Aorta (tissue), 5 donors: ENCODE data around the gene PAX4. TPM values are rescaled to one million over a fixed set of nuclear protein-coding genes. Genes with fewer than 3 reads are reported as not detected.

Experiments
- ATAC-seq: fragments of 200-7000 bp; cut with Tn5 transposase; one replicate; pipeline ENCODE4 v1.9.1; 2022; ENCODE audit warnings: moderate library complexity; ENCODE audit not compliant: low FRiP score
- DNase-seq, 2 donors: peaks; one replicate each; pipeline ENCODE4 v3.0.0-alpha.2; 2020
- H3K27ac ChIP-seq, 2 donors: one replicate each; pipeline ENCODE4 v1.5.1; 2013; ENCODE audit warnings: low read length in 2 of 2, mild to moderate bottlenecking in 2 of 2, moderate library complexity in 2 of 2, control low read depth in 1 of 2, inconsistent platforms in 1 of 2, low read depth in 1 of 2
- H3K27me3 ChIP-seq, 2 donors: one replicate each; pipeline ENCODE4 v1.6.1; 2013; ENCODE audit warnings: control low read depth in 1 of 2, low read length in 1 of 2, mild to moderate bottlenecking in 1 of 2, moderate library complexity in 1 of 2; ENCODE audit not compliant: insufficient read depth in 2 of 2, control insufficient read depth in 1 of 2
- H3K36me3 ChIP-seq, 2 donors: one replicate each; pipeline ENCODE4 v1.6.1; 2013; ENCODE audit warnings: control low read depth in 1 of 2, low read length in 1 of 2, mild to moderate bottlenecking in 1 of 2; ENCODE audit not compliant: insufficient read depth in 2 of 2, control insufficient read depth in 1 of 2
- H3K4me1 ChIP-seq, 2 donors: one replicate each; pipeline ENCODE4 v1.6.1; 2013; ENCODE audit warnings: low read length in 2 of 2, control low read depth in 1 of 2, mild to moderate bottlenecking in 1 of 2, moderate library complexity in 1 of 2; ENCODE audit not compliant: insufficient read depth in 2 of 2, control insufficient read depth in 1 of 2
- H3K4me3 ChIP-seq, 2 donors: one replicate each; pipeline ENCODE4 v1.5.1; 2013; ENCODE audit warnings: low read length in 2 of 2, control low read depth in 1 of 2, mild to moderate bottlenecking in 1 of 2
- H3K9me3 ChIP-seq: one replicate; pipeline ENCODE4 v1.6.1; 2013; ENCODE audit warnings: mild to moderate bottlenecking, low read length; ENCODE audit not compliant: control insufficient read depth
- WGBS, 2 donors: extraction: QIAGEN DNeasy Blood & Tissue Kit; methylation state at CpG; one replicate each; pipeline ENCODE4 v1.1.7; 2013; 5-methylcytosine and 5-hydroxymethylcytosine counted together
- intact Hi-C, 2 donors: fragments of 100-400 bp; cut with DNase I; formaldehyde crosslinking; loops; one replicate each; pipeline versions ENCODE4 v1.14.2 to v1.15.0; 2022
- polyA plus RNA-seq, 2 donors: library from polyadenylated mRNA; stranded (reverse); fragments of 200-250 nt; gene quantifications; one replicate each; pipeline ENCODE4 v1.2.3, GENCODE V29; 2013
- total RNA-seq, 2 donors: library from RNA; stranded (reverse); fragmentation: NEBNext Ultra II Directional; extraction: Animal tissue kit (Norgen Biotek cat#: 25700); gene quantifications; one replicate each; pipeline ENCODE4 v1.2.1, GENCODE V29; 2021
- donor health status: healthy with polysubstance abuse.
- donor health status: Bipolar disorder and iron deficiency.
- donor health status: DM: no; HTN: no; CAD: no.
- donor health status: DM: no; HTN: no; CAD: no.
- donor health status: DM: yes; HTN: yes; CAD: no.

Gene PAX4
- total and polyA plus RNA-seq, 4 donors = not detected

- Histone ChIP-seq H3K27ac (peak within 1 kb of the TSS in 1 of 2 donors; percentile 87), H3K4me1 (peaks cover 1 to 4% of the 10 kb centered on the region in 2 donors), H3K36me3 (peaks cover 0 to 5% of the 10 kb centered on the region in 2 donors), H3K27me3 (no peaks in the 10 kb centered on the region), H3K9me3 (no peaks in the 10 kb centered on the region), H3K4me3 (peak within 1 kb of the TSS; percentile 51 to 66)
- ATAC-seq = peak; percentile 93
- 3% methylated on average over 73 to 78 of the region's 78 CpGs for WGBS, 2 donors
- DNase-seq = peak; percentile 94 to 99
- intact Hi-C loops = loop anchor here (5.0 to 10.0 kb wide), 3 partner anchors 47 to 190 kb away; partner anchors contain the start of genes ZNF800 (in 2 of the 2) and SND1 (in 1 of the 2)
These were observed 32.6 kb downstream of the PAX4 start, which contains the start of gene GCC1 for GRCh38 chr7:127585044-127585953. Gene GCC1, minus strand, starts transcription at chr7:127585596. Its CDS starts 414 bp downstream, at chr7:127585182.

GRCh38 chr7:127584648-127585043 is 33.3 kb downstream of the PAX4 start:
- ATAC-seq (no peak), DNase-seq (no peak)
- Histone ChIP-seq H3K9me3 (no peaks in the 10 kb centered on the region), H3K4me3 (peak overlapping the region; percentile 51 to 66), H3K27ac (peak overlapping the region in 1 of 2 donors; percentile 83), H3K4me1 (peaks cover 1 to 4% of the 10 kb centered on the region in 2 donors), H3K27me3 (no peaks in the 10 kb centered on the region), H3K36me3 (peaks cover 0 to 5% of the 10 kb centered on the region in 2 donors)
- WGBS, 2 donors = 25 to 30% methylated on average over 12 of the region's 12 CpGs
- intact Hi-C loops = loop anchor here (5.0 to 10.0 kb wide), 3 partner anchors 48 to 190 kb away; partner anchors contain the start of genes ZNF800 (in 2 of the 2) and SND1 (in 1 of the 2)

- WGBS, 2 donors = 52 to 53% methylated on average over 14 of the region's 14 CpGs
- DNase-seq = no peak
- Histone ChIP-seq H3K4me1 (peaks cover 4% of the 10 kb centered on the region in 2 donors), H3K27me3 (no peaks in the 10 kb centered on the region), H3K27ac (no peak overlapping the region), H3K9me3 (no peaks in the 10 kb centered on the region), H3K36me3 (peaks cover 0 to 5% of the 10 kb centered on the region in 2 donors), H3K4me3 (no peak overlapping the region)
- no peak for ATAC-seq
- intact Hi-C loops = loop anchor here (10.0 kb wide), 1 partner anchor 188 kb away; the partner anchor contains the start of gene ZNF800 (in 2 of the 2)
These were observed 35.6 kb downstream of the PAX4 start for GRCh38 chr7:127582361-127582760.

DNA sequence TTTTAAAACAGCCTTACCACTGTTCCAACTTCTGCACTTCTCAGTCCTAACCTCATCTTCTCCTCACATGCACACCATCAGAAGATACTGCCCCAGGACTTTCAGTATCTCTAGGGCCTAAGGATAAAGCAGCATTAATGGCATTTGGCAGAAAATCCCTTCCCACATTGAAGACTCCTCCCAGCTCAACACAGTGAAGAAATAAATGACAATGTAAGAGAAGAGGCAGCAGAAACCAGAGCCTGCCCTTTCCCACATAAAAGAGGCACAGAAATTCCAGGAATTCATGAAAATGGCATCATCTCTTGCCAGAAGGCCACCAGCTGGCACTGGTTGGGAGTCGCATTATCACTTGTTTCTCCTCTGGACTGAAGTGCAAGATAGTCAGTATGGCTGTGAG is 36.2 kb downstream of the PAX4 start:
- intact Hi-C loops = loop anchor here (10.0 kb wide), 1 partner anchor 187 kb away; the partner anchor contains the start of gene ZNF800 (in 2 of the 2)
- Histone ChIP-seq H3K36me3 (peaks cover 0 to 5% of the 10 kb centered on the region in 2 donors), H3K27ac (no peak overlapping the region), H3K27me3 (no peaks in the 10 kb centered on the region), H3K4me3 (no peak overlapping the region), H3K9me3 (no peaks in the 10 kb centered on the region), H3K4me1 (peaks cover 4% of the 10 kb centered on the region in 2 donors)
- WGBS, 2 donors = 93 to 98% methylated on average over 1 of the region's 1 CpG
- ATAC-seq = no peak
- DNase-seq = no peak

GRCh38 chr7:127580612-127581011 is 37.3 kb downstream of the PAX4 start:
- Histone ChIP-seq H3K4me3 (no peak overlapping the region), H3K36me3 (peaks cover 0 to 5% of the 10 kb centered on the region in 2 donors), H3K4me1 (peaks cover 4% of the 10 kb centered on the region in 2 donors), H3K9me3 (no peaks in the 10 kb centered on the region), H3K27ac (no peak overlapping the region), H3K27me3 (no peaks in the 10 kb centered on the region)
- ATAC-seq = no peak
- intact Hi-C loops = loop anchor here (10.0 kb wide), 1 partner anchor 186 kb away; the partner anchor contains the start of gene ZNF800 (in 2 of the 2)
- no peak for DNase-seq

DNA sequence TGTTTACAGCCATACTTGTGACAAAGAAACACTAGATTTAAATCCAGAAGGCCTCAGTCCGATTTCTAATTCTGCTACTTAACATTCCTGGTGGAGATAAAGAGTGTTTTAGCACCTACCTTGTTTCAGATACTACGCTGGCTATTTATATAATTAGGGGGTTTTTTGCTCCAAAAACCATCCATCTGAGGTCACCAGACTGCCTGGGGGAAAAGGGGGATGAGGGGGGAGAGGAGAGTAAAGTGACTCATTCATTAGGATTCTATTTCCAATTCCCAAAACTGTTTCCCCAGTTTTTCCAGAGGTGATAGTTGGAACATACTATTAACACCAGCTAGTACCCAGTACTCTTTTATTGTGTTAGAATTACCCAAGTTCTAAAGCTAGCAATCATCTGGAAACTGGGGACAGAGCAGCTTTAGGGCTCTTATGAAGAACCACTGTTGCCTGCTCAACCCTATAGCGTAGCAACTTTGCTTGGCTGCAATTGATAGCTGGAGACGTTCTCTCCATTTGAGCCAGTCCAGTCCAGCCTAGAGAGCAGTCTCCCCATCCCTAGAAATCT is 39.1 kb downstream of the PAX4 start:
- intact Hi-C loops = no loop called here
- no peak overlapping the region for H3K4me3 ChIP-seq
- H3K9me3 ChIP-seq = no peaks in the 10 kb centered on the region
- ATAC-seq = no peak
- no peaks in the 10 kb centered on the region for H3K27me3 ChIP-seq
- DNase-seq = no peak
- H3K27ac ChIP-seq = no peak overlapping the region
- peaks cover 0 to 7% of the 10 kb centered on the region in 2 donors for H3K36me3 ChIP-seq
- 49 to 51% methylated on average over 4 of the region's 4 CpGs for WGBS, 2 donors
- H3K4me1 ChIP-seq = peaks cover 0 to 4% of the 10 kb centered on the region in 2 donors

GRCh38 chr7:127578036-127578684 is 39.8 kb downstream of the PAX4 start:
- DNase-seq (no peak), ATAC-seq (no peak)
- WGBS, 2 donors = 71 to 74% methylated on average over 5 of the region's 5 CpGs
- Histone ChIP-seq H3K4me3 (no peak overlapping the region), H3K4me1 (peaks cover 0 to 3% of the 10 kb centered on the region in 2 donors), H3K27me3 (no peaks in the 10 kb centered on the region), H3K36me3 (peaks cover 0 to 7% of the 10 kb centered on the region in 2 donors), H3K9me3 (no peaks in the 10 kb centered on the region), H3K27ac (peak overlapping the region in 1 of 2 donors; percentile 15)
- intact Hi-C loops = no loop called here

- DNase-seq (no peak), ATAC-seq (no peak)
- 70 to 75% methylated on average over 3 of the region's 3 CpGs for WGBS, 2 donors
- Histone ChIP-seq H3K4me3 (no peak overlapping the region), H3K27me3 (no peaks in the 10 kb centered on the region), H3K36me3 (peaks cover 0 to 1% of the 10 kb centered on the region in 2 donors), H3K27ac (no peak overlapping the region), H3K9me3 (no peaks in the 10 kb centered on the region), H3K4me1 (no peaks in the 10 kb centered on the region)
- intact Hi-C loops = no loop called here
These were observed 46.0 kb downstream of the PAX4 start for GRCh38 chr7:127571741-127572505.
